Sigmoid colon (tissue), 7 donors: ENCODE results near the gene CASZ1. TPM values are rescaled to one million over a fixed set of nuclear protein-coding genes. Genes with fewer than 3 reads are reported as not detected.

Source experiments
- DNase-seq: peaks from one replicate; pipeline ENCODE4 v3.0.0-alpha.2; 2019
- H3K27ac ChIP-seq, 4 donors: fragments of 200-600 bp; sonication (generic); one replicate each; pipeline ENCODE4 v1.5.1; 2016 to 2019; ENCODE audit warnings: mild to moderate bottlenecking in 1 of 4
- H3K27me3 ChIP-seq, 3 donors: fragments of 200-600 bp; sonication (generic); one replicate each; pipeline ENCODE4 v1.5.1; 2019; ENCODE audit warnings: mild to moderate bottlenecking in 1 of 3
- H3K36me3 ChIP-seq, 4 donors: fragments of 200-600 bp; sonication (generic); one replicate each; pipeline ENCODE4 v1.5.1; 2016 to 2019
- H3K4me1 ChIP-seq, 4 donors: fragments of 200-600 bp; sonication (generic); one replicate each; pipeline ENCODE4 v1.5.1; 2017 to 2019
- H3K4me3 ChIP-seq, 4 donors: fragments of 200-600 bp; sonication (generic); one replicate each; pipeline ENCODE4 v1.5.1; 2017 to 2019; ENCODE audit warnings: mild to moderate bottlenecking in 2 of 4, moderate library complexity in 1 of 4
- H3K9me3 ChIP-seq, 4 donors: fragments of 200-600 bp in 3 of 4; sonication (generic) in 3 of 4; one replicate each; pipeline versions ENCODE4 v1.5.1 to v1.6.1; 2013 to 2019
- EP300 ChIP-seq, 4 donors: sonication (generic); formaldehyde crosslinking; IDR thresholded peaks; one replicate each; pipeline ENCODE4 v1.6.1; 2017; ENCODE audit warnings: antibody characterized with exemption in 4 of 4
- POLR2A ChIP-seq, 2 donors: fragments of 450-650 bp; IDR thresholded peaks; one replicate each; pipeline ENCODE4 v1.6.1; 2016; ENCODE audit warnings: antibody characterized with exemption in 2 of 2, mild to moderate bottlenecking in 2 of 2, moderate library complexity in 2 of 2
- POLR2AphosphoS5 ChIP-seq, 4 donors: sonication (generic); formaldehyde crosslinking; IDR thresholded peaks; one replicate each; pipeline ENCODE4 v1.6.1; 2017; ENCODE audit warnings: antibody characterized with exemption in 4 of 4
- WGBS, 2 donors: extraction: QIAGEN DNeasy Blood & Tissue Kit; methylation state at CpG; one replicate each; pipeline ENCODE4 v1.1.7; 2013; 5-methylcytosine and 5-hydroxymethylcytosine counted together
- intact Hi-C: fragments of 100-400 bp; cut with DNase I; formaldehyde crosslinking; loops from one replicate; pipeline ENCODE4 v1.15.1; 2023
- polyA plus RNA-seq, 3 donors: library from polyadenylated mRNA; stranded (reverse); fragments of 200-250 nt; gene quantifications; one replicate each; pipeline ENCODE4 v1.2.3, GENCODE V29; 2013
- total RNA-seq, 4 donors: library from RNA; depleted of rRNA; stranded (reverse); fragments of >200 nt; gene quantifications; one replicate each; pipeline ENCODE4 v1.1.0, GENCODE V29; 2016
- TF ChIP-seq, protein P1 (sequence below), 4 experiments: fragments of 450-650 bp in 3 of 4; fragments of 200-600 bp in 1 of 4; IDR thresholded peaks; one replicate each; pipeline ENCODE4 v1.5.1; 2016 to 2019; ENCODE audit warnings: antibody characterized with exemption in 4 of 4, mild to moderate bottlenecking in 3 of 4, moderate library complexity in 2 of 4
- donor health status: healthy with polysubstance abuse.
- donor health status: Bipolar disorder and iron deficiency.
- donor health status: healthy.

The CASZ1 gene
- total and polyA plus RNA-seq, 7 donors, result 4.2 to 47.9 (median 23.6) TPM

DNA sequence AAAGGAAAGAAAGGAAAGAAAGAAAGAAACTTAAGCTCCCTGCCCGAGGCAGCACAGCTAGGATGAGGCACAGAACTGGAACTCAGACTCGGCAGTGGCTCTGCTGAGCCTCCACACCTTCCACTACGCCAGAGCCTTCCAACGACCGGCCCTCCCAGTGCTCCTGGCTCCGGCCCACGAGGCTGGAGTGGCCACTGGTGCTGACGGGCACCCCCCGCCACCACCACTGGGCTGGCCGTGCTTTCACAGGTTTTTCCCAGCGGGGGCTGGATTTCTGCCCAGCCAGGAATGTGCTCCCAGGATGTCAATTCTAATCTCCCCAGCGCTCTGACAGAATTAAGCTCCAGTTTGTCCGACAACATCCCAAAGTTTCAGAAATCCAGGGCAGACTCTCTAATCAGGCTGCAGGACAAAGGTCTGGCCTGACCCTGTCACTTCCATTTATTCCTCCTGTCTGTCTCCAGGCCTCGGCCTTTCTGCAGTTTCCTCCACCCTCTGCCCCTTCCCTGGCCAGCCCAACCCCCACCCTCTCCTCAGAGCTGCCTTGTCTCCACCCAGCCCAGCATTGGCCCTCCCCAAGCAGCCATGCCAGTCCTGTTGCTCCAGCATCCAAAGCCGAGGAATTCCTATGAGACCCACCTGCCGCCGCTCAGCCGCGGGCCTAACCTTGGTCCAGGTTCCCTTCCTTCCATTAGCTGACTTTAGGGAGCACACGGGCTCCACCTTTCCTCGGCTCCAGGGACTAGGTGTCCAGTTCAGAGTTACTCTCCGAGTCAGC lies 81.9 kb downstream of the CASZ1 start:
- TF ChIP-seq EP300 (IDR thresholded peaks at IDR 0.05), result no peak
- TF ChIP-seq POLR2A (IDR thresholded peaks at IDR 0.05), result no peak
- TF ChIP-seq POLR2AphosphoS5 (IDR thresholded peaks at IDR 0.05), result no peak
- TF ChIP-seq, protein P1, sequence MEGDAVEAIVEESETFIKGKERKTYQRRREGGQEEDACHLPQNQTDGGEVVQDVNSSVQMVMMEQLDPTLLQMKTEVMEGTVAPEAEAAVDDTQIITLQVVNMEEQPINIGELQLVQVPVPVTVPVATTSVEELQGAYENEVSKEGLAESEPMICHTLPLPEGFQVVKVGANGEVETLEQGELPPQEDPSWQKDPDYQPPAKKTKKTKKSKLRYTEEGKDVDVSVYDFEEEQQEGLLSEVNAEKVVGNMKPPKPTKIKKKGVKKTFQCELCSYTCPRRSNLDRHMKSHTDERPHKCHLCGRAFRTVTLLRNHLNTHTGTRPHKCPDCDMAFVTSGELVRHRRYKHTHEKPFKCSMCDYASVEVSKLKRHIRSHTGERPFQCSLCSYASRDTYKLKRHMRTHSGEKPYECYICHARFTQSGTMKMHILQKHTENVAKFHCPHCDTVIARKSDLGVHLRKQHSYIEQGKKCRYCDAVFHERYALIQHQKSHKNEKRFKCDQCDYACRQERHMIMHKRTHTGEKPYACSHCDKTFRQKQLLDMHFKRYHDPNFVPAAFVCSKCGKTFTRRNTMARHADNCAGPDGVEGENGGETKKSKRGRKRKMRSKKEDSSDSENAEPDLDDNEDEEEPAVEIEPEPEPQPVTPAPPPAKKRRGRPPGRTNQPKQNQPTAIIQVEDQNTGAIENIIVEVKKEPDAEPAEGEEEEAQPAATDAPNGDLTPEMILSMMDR (IDR thresholded peaks at IDR 0.05), result no peak
- H3K4me3 ChIP-seq, result no peak overlapping the region

DNA sequence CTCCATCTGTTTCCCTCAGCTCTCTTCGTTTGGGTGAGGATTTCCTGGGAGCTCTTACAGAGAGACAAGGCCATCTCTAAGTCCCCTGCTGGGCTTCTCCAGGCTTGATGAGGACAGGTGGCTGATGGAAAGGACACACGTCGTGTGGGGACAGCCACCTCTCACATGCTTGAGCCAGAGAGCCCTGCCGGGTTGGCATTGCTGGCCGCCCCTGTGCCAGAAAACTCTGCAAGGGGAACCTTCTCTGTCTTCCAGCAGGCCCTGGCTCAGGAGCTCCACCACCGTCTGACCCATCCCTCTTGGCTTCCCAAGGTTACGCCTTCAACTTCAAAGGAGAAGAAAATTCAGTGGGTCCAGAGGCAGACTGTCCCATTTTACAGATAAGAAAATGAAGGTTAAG lies 82.8 kb downstream of the CASZ1 start:
- Histone ChIP-seq H3K27me3 (no peaks in the 10 kb centered on the region), H3K9me3 (no peaks in the 10 kb centered on the region), H3K36me3 (no peaks in the 10 kb centered on the region), H3K4me1 (peaks cover 0 to 58% (median 32%) of the 10 kb centered on the region in 4 donors), H3K27ac (peak overlapping the region in 3 of 4 donors; percentile 66 to 76 (median 66)), H3K4me3 (no peak overlapping the region)
- 88 to 91% methylated on average over 7 of the region's 7 CpGs for WGBS, 2 donors
- intact Hi-C loops, result no loop called here
- TF ChIP-seq POLR2A (IDR thresholded peaks at IDR 0.05) (no peak), POLR2AphosphoS5 (IDR thresholded peaks at IDR 0.05) (no peak), EP300 (IDR thresholded peaks at IDR 0.05) (no peak)
- TF ChIP-seq, protein P1 (IDR thresholded peaks at IDR 0.05), result no peak
- DNase-seq, result no peak

More for the DNA sequence above, 81.9 kb downstream of the CASZ1 start:
- no peaks in the 10 kb centered on the region for H3K27me3 ChIP-seq
- H3K9me3 ChIP-seq, result no peaks in the 10 kb centered on the region
- DNase-seq, result no peak
- no peaks in the 10 kb centered on the region for H3K36me3 ChIP-seq
- H3K4me1 ChIP-seq, result peaks cover 0 to 50% (median 28%) of the 10 kb centered on the region in 4 donors
- intact Hi-C loops, result no loop called here
- 88 to 89% methylated on average over 22 of the region's 22 CpGs for WGBS, 2 donors
- peak overlapping the region; percentile 44 to 76 (median 66) for H3K27ac ChIP-seq

DNA sequence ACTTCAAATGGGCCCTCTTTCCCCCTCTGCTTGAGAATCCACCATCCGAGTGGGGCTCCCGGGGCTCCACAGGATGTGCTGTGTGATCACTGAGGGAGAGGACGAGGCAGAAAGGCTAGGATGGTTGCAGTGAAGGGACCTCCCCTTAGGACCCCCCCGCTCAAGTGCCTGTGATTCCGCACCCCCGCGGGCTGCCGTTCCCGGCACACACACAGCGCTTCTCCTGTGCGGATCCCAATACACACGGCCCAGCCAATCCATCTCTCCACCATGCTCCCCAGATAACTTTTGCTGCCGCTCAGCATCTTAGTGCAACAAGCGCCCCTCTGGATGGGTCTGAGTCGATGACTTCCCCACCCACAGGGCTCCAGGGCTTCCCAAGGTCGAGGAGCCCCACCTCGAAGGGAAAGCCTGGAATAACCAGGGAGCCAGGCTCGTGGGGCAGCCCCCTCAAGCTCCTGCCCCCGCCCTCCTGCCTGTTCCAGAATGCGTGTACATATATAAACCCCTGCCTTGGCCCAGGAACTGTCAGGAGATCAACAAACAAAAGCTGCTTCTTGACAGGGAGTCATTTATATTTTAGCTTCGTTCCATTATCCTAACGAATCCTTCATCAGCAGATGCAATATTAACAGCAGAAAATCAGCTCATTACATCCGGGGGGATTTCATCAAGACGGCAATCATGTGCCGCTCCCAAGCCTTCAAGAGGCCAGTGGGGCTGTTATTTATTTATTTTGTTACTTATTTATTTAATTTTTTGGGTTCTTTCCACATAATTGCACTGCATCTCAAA lies 83.7 kb downstream of the CASZ1 start:
- intact Hi-C loops, result no loop called here
- Histone ChIP-seq H3K9me3 (no peaks in the 10 kb centered on the region), H3K27ac (peak overlapping the region in 3 of 4 donors; percentile 45 to 76 (median 66)), H3K27me3 (no peaks in the 10 kb centered on the region), H3K36me3 (no peaks in the 10 kb centered on the region), H3K4me1 (peaks cover 0 to 58% (median 32%) of the 10 kb centered on the region in 4 donors), H3K4me3 (no peak overlapping the region)
- 76 to 79% methylated on average over 25 of the region's 25 CpGs for WGBS, 2 donors
- TF ChIP-seq POLR2AphosphoS5 (IDR thresholded peaks at IDR 0.05), result no peak
- TF ChIP-seq, protein P1 (IDR thresholded peaks at IDR 0.05), result no peak
- TF ChIP-seq EP300 (IDR thresholded peaks at IDR 0.05), result no peak
- TF ChIP-seq POLR2A (IDR thresholded peaks at IDR 0.05), result no peak
- no peak for DNase-seq

DNA sequence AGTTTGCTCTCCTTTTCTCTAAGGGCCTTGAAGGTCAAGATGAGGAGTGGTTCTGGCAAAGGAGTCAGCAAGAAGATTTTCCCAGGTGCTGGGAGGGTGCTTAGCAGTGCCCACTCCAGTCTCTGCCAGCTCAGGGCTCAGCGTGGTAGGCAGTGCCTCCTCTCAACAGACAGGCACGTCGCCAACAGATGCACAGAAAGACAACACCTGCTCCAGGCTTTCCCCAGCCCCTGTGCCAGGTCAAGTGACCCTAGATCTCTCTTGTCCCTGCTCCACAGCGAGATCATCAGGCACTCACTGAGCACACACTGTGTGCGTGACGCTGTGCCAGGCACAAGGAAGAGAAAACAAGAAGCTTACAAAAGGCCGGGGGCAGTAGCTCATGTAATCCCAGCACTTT lies 86.0 kb downstream of the CASZ1 start:
- peaks cover 0 to 47% (median 32%) of the 10 kb centered on the region in 4 donors for H3K4me1 ChIP-seq
- no peak overlapping the region for H3K4me3 ChIP-seq
- intact Hi-C loops, result no loop called here
- H3K27ac ChIP-seq, result peak overlapping the region in 1 of 4 donors; percentile 36
- no peaks in the 10 kb centered on the region for H3K36me3 ChIP-seq
- no peaks in the 10 kb centered on the region for H3K27me3 ChIP-seq
- no peak for TF ChIP-seq EP300 (IDR thresholded peaks at IDR 0.05)
- TF ChIP-seq POLR2A (IDR thresholded peaks at IDR 0.05), result no peak
- TF ChIP-seq POLR2AphosphoS5 (IDR thresholded peaks at IDR 0.05), result no peak
- TF ChIP-seq, protein P1 (IDR thresholded peaks at IDR 0.05), result no peak
- no peaks in the 10 kb centered on the region for H3K9me3 ChIP-seq
- DNase-seq, result no peak
- 90 to 91% methylated on average over 7 of the region's 7 CpGs for WGBS, 2 donors
